Forelimb muscle (tissue), 1 donor: Measurements from ENCODE around the gene ACTL7A. TPM values are rescaled to one million over a fixed set of nuclear protein-coding genes. Genes with fewer than 3 reads are reported as not detected.

Experiments used
- polyA plus RNA-seq: library from polyadenylated mRNA; unstranded; fragments of 120-200 nt; gene quantifications from one replicate; pipeline ENCODE4 v1.2.1, GENCODE V29; 2013; ENCODE audit not compliant: insufficient read length

The ACTL7A gene
- polyA plus RNA-seq, 1 donor, result not detected

Other genes with a start within 250 kb of the ACTL7A start
- not detected for gene ACTL7B, start 6.3 kb upstream of the ACTL7A start, polyA plus RNA-seq
- 32.7 TPM for gene ELP1, start 71.9 kb downstream of the ACTL7A start, polyA plus RNA-seq
- 13.7 TPM for gene ABITRAM, start 72.1 kb downstream of the ACTL7A start, polyA plus RNA-seq
- 28.6 TPM for gene CTNNAL1, start 151.2 kb downstream of the ACTL7A start, polyA plus RNA-seq